GM12801 (cell line): ENCODE data around the gene NUDT16.

Experiments used
- TF ChIP-seq, protein P1 (sequence below): IDR thresholded peaks from one replicate; pipeline ENCODE4 v1.5.1; 2011; ENCODE audit warnings: control low read depth; ENCODE audit not compliant: insufficient read length; ENCODE audit errors: extremely low read depth

Gene NUDT16

GRCh38 chr3:131353016-131353877 lies 28.3 kb upstream of the NUDT16 start:
- TF ChIP-seq, protein P1, sequence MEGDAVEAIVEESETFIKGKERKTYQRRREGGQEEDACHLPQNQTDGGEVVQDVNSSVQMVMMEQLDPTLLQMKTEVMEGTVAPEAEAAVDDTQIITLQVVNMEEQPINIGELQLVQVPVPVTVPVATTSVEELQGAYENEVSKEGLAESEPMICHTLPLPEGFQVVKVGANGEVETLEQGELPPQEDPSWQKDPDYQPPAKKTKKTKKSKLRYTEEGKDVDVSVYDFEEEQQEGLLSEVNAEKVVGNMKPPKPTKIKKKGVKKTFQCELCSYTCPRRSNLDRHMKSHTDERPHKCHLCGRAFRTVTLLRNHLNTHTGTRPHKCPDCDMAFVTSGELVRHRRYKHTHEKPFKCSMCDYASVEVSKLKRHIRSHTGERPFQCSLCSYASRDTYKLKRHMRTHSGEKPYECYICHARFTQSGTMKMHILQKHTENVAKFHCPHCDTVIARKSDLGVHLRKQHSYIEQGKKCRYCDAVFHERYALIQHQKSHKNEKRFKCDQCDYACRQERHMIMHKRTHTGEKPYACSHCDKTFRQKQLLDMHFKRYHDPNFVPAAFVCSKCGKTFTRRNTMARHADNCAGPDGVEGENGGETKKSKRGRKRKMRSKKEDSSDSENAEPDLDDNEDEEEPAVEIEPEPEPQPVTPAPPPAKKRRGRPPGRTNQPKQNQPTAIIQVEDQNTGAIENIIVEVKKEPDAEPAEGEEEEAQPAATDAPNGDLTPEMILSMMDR: no peak

DNA sequence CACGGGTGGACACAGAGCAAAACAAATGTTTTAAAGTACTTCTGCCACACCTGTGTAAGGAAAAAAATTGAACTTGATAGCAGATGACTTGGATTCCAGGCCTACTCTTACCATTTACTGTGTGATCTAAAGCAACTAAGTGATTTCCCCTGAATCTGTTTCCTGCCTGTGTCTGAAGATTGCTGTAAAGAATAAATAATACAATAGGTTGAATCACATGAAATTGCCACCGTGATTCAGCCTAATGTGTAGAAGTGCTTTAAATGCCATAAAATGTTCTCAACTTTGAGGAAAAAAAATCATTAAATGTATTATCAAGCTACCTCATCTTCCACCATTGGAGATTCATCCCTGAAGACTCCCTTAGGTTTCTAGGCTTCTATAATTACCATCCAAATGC lies 27.6 kb upstream of the NUDT16 start:
- TF ChIP-seq, protein P1: no peak

DNA sequence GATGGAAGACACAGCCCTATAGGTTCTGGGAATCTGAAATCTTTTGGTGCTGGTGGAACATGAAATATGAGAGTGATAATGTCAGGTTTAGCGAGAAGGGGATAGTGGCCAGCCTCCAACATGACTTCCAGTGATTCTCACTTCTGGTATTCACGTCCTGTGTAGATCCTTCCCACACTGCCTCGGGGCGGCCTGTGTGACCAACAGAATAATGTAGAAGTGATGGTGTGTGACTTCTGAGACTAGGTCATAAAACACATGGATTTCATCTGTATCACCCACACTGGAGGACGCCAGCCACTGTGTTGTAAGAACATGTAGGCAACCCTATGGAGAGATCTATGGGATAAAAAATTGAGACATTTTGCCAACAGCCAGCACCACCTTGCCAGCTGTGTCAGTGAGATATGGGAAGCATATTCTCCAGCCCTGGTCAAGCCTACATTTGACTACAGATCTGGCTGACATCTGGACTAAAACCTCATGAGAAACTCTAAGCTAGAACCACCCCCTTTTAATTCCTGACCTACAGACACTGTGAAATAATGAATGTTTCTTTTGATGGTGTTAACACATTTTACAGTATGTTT lies 25.5 kb upstream of the NUDT16 start:
- TF ChIP-seq, protein P1: no peak

- TF ChIP-seq, protein P1: no peak
Measured at GRCh38 chr3:131357275-131357674, 24.3 kb upstream of the NUDT16 start.

DNA sequence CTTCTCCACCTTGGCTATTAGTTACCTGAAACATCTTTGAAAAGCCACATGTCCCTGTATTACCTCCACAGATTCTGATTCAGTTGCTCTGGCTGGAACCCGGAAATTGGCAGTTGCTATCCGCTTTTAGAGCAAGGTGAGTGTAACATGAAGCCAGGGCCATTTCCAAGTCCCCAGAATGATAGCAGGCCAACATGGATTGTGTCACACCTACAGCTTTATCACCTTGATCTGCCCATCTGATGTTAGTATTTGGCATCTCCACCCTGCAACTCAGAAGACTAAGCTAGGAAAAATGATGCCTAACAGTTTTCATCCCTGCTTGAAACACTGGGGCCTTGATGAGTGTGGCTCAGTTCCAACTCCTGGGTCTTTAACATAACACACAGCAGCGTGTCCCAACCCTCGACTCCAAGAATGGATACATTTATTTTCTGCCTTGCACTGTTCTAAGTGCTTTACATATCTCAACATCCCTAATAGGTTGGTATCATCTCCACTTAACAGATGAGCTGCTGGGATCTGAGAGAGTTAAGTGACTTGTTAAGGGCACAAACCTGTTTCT lies 21.3 kb upstream of the NUDT16 start:
- TF ChIP-seq, protein P1: no peak

- TF ChIP-seq, protein P1: no peak
Measured at GRCh38 chr3:131361464-131362421, 19.8 kb upstream of the NUDT16 start.
